Neural progenitor cell (in vitro differentiated cells): Measurements from ENCODE around the gene PLCH2. TPM values are rescaled to one million over a fixed set of nuclear protein-coding genes. Genes with fewer than 3 reads are reported as not detected.
A peak's percentile ranks its signal among the peaks of the same experiment; 100 is the strongest.
"Not testable (repeated sequence)": the region's sequence is repeated elsewhere in the genome, so short reads cannot be mapped to it uniquely, and the experiment has no call there.

Experiments
- DNase-seq: peaks from one replicate; pipeline ENCODE4 v3.0.0-alpha.2; 2016; ENCODE audit warnings: low spot score
- H2AFZ ChIP-seq: fragments of 200-600 bp; sonication (generic); replicated peaks from 2 replicates; pipeline ENCODE4 v1.6.1; 2016; ENCODE audit warnings: antibody characterized with exemption
- H3F3A ChIP-seq: fragments of 200-600 bp; sonication (generic); 2 replicates; pipeline ENCODE4 v1.6.1; 2016; ENCODE audit warnings: antibody characterized with exemption, low read depth
- H3K27ac ChIP-seq: fragments of 200-600 bp; sonication (generic); 2 replicates; pipeline ENCODE4 v1.5.1; 2016; ENCODE audit warnings: mild to moderate bottlenecking
- H3K27me3 ChIP-seq: fragments of 200-600 bp; sonication (generic); 2 replicates; pipeline ENCODE4 v1.6.1; 2016; ENCODE audit warnings: mild to moderate bottlenecking, moderate library complexity
- H3K36me3 ChIP-seq: fragments of 200-600 bp; sonication (generic); 2 replicates; pipeline ENCODE4 v1.5.1; 2016
- H3K4me1 ChIP-seq: fragments of 200-600 bp; sonication (generic); 2 replicates; pipeline ENCODE4 v1.6.1; 2016; ENCODE audit warnings: mixed run types
- H3K4me2 ChIP-seq: fragments of 200-600 bp; sonication (generic); 2 replicates; pipeline ENCODE4 v1.6.1; 2016
- H3K4me3 ChIP-seq: fragments of 200-600 bp; sonication (generic); 2 replicates; pipeline ENCODE4 v1.5.1; 2016
- H3K79me2 ChIP-seq: fragments of 200-600 bp; sonication (generic); 2 replicates; pipeline ENCODE4 v1.6.1; 2016; ENCODE audit warnings: low read depth
- H3K9ac ChIP-seq: fragments of 200-600 bp; sonication (generic); 2 replicates; pipeline ENCODE4 v1.6.1; 2016
- H3K9me3 ChIP-seq: fragments of 200-600 bp; sonication (generic); 2 replicates; pipeline ENCODE4 v1.5.1; 2016; ENCODE audit warnings: low read depth
- H4K20me1 ChIP-seq: fragments of 200-600 bp; sonication (generic); 2 replicates; pipeline ENCODE4 v1.6.1; 2016; ENCODE audit warnings: low read depth
- H3K27ac Mint-ChIP-seq: 3 replicates; pipeline ENCODE4 v1.8.0; 2021; ENCODE audit warnings: mixed read lengths
- H3K27me3 Mint-ChIP-seq: 2 replicates; pipeline ENCODE4 v1.8.0; 2022; ENCODE audit warnings: low read depth, mild to moderate bottlenecking, inconsistent platforms, moderate library complexity, mixed read lengths; ENCODE audit not compliant: insufficient read depth
- H3K36me3 Mint-ChIP-seq: 3 replicates; pipeline ENCODE4 v1.8.0; 2021; ENCODE audit warnings: mixed read lengths
- H3K4me1 Mint-ChIP-seq: 3 replicates; pipeline ENCODE4 v1.8.0; 2021; ENCODE audit warnings: mixed read lengths
- H3K4me3 Mint-ChIP-seq: 3 replicates; pipeline ENCODE4 v1.8.0; 2021; ENCODE audit warnings: mild to moderate bottlenecking, moderate library complexity, mixed read lengths
- H3K9me3 Mint-ChIP-seq: 3 replicates; pipeline ENCODE4 v1.8.0; 2020; ENCODE audit warnings: mixed read lengths
- EZH2 ChIP-seq: fragments of 200-600 bp; sonication (generic); IDR thresholded peaks from 2 replicates; pipeline ENCODE4 v1.6.1; 2017; ENCODE audit warnings: antibody characterized with exemption, mild to moderate bottlenecking, moderate library complexity
- EZH2phosphoT487 ChIP-seq: fragments of 200-600 bp; sonication (generic); IDR thresholded peaks from 2 replicates; pipeline ENCODE4 v1.6.1; 2017; ENCODE audit warnings: antibody characterized with exemption
- total RNA-seq: library from RNA; depleted of rRNA; stranded (reverse); fragments of >200 nt; gene quantifications from 2 replicates; pipeline ENCODE4 v1.2.3, GENCODE V29; 2015; ENCODE audit warnings: low replicate concordance
- TF ChIP-seq, protein P1 (sequence below): fragments of 200-600 bp; sonication (generic); IDR thresholded peaks from 2 replicates; pipeline ENCODE4 v1.5.1; 2017; ENCODE audit warnings: antibody characterized with exemption, mild to moderate bottlenecking

PLCH2 gene
- total RNA-seq, 1 donor from 2014 or later = 0.54 TPM

DNA sequence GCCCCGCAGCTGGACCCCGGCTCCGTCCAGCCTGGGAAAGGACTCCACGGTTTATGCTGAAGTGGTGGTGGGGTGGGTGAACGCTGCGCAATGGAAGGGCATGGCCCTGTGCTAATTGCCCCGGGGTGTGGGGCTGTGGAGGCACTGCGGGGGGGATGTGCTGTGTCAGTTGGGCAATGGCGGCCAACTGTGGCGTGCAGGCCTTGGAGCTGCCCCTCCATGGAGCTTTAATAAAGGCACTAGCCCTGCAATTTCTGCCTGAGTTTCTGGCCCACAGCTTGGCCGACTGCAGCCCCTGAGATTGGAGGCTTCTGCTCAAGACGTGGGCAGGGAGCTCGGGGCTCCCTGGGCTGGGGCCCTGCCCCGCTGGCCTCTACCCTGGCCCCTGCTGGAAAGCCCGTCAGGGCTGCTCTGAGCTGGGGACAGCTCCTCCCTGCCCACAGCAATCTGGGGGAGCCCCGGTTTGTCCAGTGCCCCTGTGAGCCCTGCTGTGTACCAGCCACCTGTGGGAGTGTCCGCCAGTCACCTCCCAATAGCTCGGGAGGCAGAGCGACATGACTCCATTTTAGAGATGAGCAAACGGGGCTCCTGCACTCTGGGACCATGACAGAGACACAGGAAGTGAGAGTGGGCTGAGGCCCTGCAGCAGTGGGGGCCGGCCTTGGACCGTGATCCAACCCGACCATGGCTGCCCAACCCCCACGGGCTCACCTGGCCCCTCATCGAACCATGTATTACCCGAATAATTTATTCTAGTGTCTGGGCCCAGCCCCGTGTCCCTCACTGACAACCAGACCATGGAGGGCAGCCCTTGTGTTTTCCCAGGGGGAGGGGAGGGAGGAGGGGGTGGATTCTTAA, 71.3 kb downstream of the PLCH2 start:
- Mint-ChIP-seq H3K36me3 (no peaks in the 10 kb centered on the region), H3K27me3 (no peaks in the 10 kb centered on the region), H3K4me1 (peaks cover 53% of the 10 kb centered on the region), H3K4me3 (peak overlapping the region; percentile 91), H3K9me3 (no peaks in the 10 kb centered on the region), H3K27ac (no peak overlapping the region)
- no peak overlapping the region for H2AFZ ChIP-seq
- peaks cover 62% of the 10 kb centered on the region for H3F3A ChIP-seq
- H3K9me3 ChIP-seq = no peaks in the 10 kb centered on the region
- no peaks in the 10 kb centered on the region for H3K79me2 ChIP-seq
- peak overlapping the region; percentile 80 for H3K9ac ChIP-seq
- DNase-seq = peak; percentile 49
- H3K27me3 ChIP-seq = no peaks in the 10 kb centered on the region
- peak overlapping the region; percentile 68 for H3K4me3 ChIP-seq
- H3K36me3 ChIP-seq = no peaks in the 10 kb centered on the region
- peak overlapping the region; percentile 93 for H3K27ac ChIP-seq
- peak overlapping the region; percentile 92 for H3K4me2 ChIP-seq
- TF ChIP-seq EZH2 (no peak), EZH2phosphoT487 (no peak)
- TF ChIP-seq, protein P1, sequence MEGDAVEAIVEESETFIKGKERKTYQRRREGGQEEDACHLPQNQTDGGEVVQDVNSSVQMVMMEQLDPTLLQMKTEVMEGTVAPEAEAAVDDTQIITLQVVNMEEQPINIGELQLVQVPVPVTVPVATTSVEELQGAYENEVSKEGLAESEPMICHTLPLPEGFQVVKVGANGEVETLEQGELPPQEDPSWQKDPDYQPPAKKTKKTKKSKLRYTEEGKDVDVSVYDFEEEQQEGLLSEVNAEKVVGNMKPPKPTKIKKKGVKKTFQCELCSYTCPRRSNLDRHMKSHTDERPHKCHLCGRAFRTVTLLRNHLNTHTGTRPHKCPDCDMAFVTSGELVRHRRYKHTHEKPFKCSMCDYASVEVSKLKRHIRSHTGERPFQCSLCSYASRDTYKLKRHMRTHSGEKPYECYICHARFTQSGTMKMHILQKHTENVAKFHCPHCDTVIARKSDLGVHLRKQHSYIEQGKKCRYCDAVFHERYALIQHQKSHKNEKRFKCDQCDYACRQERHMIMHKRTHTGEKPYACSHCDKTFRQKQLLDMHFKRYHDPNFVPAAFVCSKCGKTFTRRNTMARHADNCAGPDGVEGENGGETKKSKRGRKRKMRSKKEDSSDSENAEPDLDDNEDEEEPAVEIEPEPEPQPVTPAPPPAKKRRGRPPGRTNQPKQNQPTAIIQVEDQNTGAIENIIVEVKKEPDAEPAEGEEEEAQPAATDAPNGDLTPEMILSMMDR = no peak
- peaks cover 47% of the 10 kb centered on the region for H3K4me1 ChIP-seq
- peaks cover 13% of the 10 kb centered on the region for H4K20me1 ChIP-seq

DNA sequence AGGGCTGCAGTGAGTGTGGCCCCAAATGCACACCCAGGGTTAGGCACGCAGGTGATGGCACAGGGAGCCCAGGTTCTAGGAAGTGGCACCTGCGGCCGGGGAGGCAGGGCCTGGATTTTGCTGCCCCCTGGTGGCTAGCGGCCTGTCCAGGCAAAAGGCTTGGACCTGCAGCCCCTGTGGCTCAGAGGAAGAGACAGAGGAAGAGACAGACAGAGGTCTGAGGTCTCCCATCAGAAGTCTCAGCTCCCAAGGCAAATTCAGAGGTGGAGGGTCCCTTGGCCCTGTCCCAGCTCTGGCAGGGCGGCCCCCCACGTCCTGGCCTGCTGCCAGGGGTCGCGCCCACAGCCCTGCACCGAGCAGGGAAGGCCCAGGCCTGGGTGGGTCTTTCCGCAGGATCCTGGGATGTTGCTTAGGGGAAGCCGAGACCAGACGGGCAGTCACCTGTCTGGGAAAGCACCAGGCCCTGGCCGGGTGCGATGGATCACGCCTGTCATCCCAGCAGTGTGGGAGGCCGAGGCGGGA, 72.0 kb downstream of the PLCH2 start:
- H3K27me3 Mint-ChIP-seq = no peaks in the 10 kb centered on the region
- H3K4me2 ChIP-seq = peak overlapping the region; percentile 92
- peaks cover 40% of the 10 kb centered on the region for H3K4me1 ChIP-seq
- H3F3A ChIP-seq = peaks cover 55% of the 10 kb centered on the region
- peak overlapping the region; percentile 91 for H3K4me3 Mint-ChIP-seq
- H3K79me2 ChIP-seq = no peaks in the 10 kb centered on the region
- no peaks in the 10 kb centered on the region for H3K36me3 Mint-ChIP-seq
- no peaks in the 10 kb centered on the region for H3K36me3 ChIP-seq
- H3K9me3 ChIP-seq = no peaks in the 10 kb centered on the region
- peak overlapping the region; percentile 20 for H3K27ac ChIP-seq
- H3K9ac ChIP-seq = no peak overlapping the region
- H3K4me3 ChIP-seq = peak overlapping the region; percentile 68
- peak; percentile 88 for DNase-seq
- H4K20me1 ChIP-seq = peaks cover 13% of the 10 kb centered on the region
- peaks cover 46% of the 10 kb centered on the region for H3K4me1 Mint-ChIP-seq
- H3K27me3 ChIP-seq = no peaks in the 10 kb centered on the region
- H3K27ac Mint-ChIP-seq = no peak overlapping the region
- no peak for TF ChIP-seq EZH2phosphoT487
- TF ChIP-seq EZH2 = no peak
- TF ChIP-seq, protein P1 = peak; percentile 98
- H3K9me3 Mint-ChIP-seq = no peaks in the 10 kb centered on the region
- H2AFZ ChIP-seq = no peak overlapping the region

DNA sequence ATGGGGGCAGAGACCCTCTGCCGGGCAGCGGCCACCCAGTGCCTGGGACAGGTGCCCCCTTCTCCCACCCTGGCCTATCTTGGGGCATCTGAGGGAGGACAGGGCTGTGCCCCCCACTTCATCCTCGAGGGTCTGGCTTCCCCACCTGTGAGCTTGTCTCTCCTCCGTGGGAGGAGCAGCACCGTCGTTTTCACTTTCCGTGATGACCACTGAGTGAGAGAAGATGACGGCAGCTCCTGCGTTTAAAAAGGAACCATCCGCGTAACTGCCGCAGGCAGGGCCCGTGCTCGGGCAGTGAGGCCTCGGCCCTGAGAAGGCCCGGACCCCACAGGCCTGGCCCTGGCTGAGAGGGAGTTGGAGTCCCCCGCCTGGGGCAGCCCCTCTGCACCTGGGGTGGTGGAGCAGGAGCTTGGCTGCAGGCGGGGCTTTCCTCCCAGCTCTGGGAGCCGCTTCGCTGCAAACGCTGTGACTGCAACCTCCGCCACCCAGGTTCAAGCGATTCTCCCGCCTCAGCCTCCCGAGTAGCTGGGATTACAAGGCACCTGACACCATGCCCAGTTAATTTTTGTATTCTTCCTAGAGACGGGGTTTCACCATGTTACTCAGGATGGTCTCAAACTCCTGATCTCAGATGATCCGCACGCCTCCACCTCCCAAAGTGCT, 73.4 kb downstream of the PLCH2 start:
- not testable (repeated sequence) for H3K4me3 ChIP-seq, H3K79me2 ChIP-seq, H3K27me3 ChIP-seq, H3K27ac ChIP-seq, H3K36me3 Mint-ChIP-seq, H3K36me3 ChIP-seq, H2AFZ ChIP-seq, H3K4me2 ChIP-seq, DNase-seq, H3K9me3 Mint-ChIP-seq, H3K9ac ChIP-seq, H3K27me3 Mint-ChIP-seq, H3K9me3 ChIP-seq
- Histone ChIP-seq H3K4me1 (peaks cover 26% of the 10 kb centered on the region), H3F3A (peaks cover 42% of the 10 kb centered on the region), H4K20me1 (peaks cover 13% of the 10 kb centered on the region)
- Mint-ChIP-seq H3K27ac (peak overlapping the region; percentile 66), H3K4me1 (peaks cover 42% of the 10 kb centered on the region), H3K4me3 (peak overlapping the region; percentile 59)

DNA sequence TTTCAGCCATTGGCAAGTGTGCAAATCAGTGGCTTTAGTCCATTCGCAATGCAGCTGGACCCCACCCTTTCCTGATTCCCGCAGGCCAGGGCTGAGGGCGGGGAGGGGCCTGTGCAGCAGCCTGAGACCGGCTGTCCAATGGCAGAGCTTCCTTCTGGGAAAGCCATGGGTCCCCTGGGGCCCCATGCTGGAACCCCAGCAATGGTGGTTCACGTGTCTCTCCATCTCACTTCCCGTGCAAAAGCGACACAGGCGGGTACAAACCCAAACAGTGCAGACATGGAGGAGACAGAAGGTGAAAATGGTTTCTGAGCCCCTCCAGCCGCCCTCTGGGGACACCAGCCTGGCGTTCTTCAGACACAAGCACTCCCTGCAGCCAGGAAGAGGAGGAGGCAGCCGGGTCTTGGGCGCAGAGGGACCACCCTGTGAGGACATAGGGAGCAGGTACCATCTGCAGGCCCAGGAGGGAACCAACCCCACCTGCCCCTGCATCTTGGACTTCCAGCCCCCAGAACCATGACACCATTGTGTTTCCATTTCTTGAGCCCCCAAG, 74.3 kb downstream of the PLCH2 start:
- H3K79me2 ChIP-seq, H3K27ac Mint-ChIP-seq, H3K9ac ChIP-seq, H3K9me3 Mint-ChIP-seq, DNase-seq, H2AFZ ChIP-seq, H3K36me3 ChIP-seq, H3K27me3 Mint-ChIP-seq, H3K4me2 ChIP-seq, H3K4me3 Mint-ChIP-seq, H3K27me3 ChIP-seq, H3K4me3 ChIP-seq, H3K36me3 Mint-ChIP-seq, H3K27ac ChIP-seq, H3K9me3 ChIP-seq: not testable (repeated sequence)
- Histone ChIP-seq H4K20me1 (peaks cover 13% of the 10 kb centered on the region), H3K4me1 (peaks cover 17% of the 10 kb centered on the region), H3F3A (peaks cover 33% of the 10 kb centered on the region)
- peaks cover 36% of the 10 kb centered on the region for H3K4me1 Mint-ChIP-seq

DNA sequence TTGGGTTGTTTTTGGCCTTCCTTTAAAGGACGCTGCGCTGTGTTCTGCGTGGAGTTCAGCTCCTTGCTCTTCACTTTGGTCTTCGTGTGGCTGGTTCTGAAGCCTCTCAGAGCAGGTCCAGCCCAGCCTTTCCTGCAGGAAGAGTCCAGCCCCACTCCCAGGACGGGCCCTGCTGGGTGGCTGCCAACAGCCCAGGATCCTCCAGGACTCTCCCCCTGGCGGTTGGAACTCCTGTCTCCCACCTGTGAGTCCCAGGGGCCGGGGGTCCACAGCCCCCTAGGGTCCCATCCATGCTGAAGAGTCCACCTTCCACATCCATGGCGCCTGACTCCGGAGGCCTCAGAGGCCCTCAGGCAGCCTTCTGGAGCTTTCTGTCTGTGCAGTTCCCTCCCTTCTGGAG, 75.5 kb downstream of the PLCH2 start:
- H3K27me3 Mint-ChIP-seq, H3K36me3 ChIP-seq, H3K27ac ChIP-seq, H3K4me2 ChIP-seq, H3K4me3 ChIP-seq, H3K36me3 Mint-ChIP-seq, H2AFZ ChIP-seq, H3K9me3 ChIP-seq, H3K9ac ChIP-seq, DNase-seq, H3K27me3 ChIP-seq, H3K79me2 ChIP-seq, H3K4me3 Mint-ChIP-seq, H3K9me3 Mint-ChIP-seq: not testable (repeated sequence)
- peaks cover 38% of the 10 kb centered on the region for H3K4me1 Mint-ChIP-seq
- peaks cover 19% of the 10 kb centered on the region for H3K4me1 ChIP-seq
- peak overlapping the region; percentile 21 for H3K27ac Mint-ChIP-seq
- H4K20me1 ChIP-seq = peaks cover 13% of the 10 kb centered on the region
- H3F3A ChIP-seq = peaks cover 32% of the 10 kb centered on the region
